B cell (primary cell): ENCODE data around the gene TMEM115. TPM values are rescaled to one million over a fixed set of nuclear protein-coding genes. Genes with fewer than 3 reads are reported as not detected.

Experiments used
- ATAC-seq: fragments of 200-7000 bp; cut with Tn5 transposase; one replicate; pipeline ENCODE4 v1.10.0; 2021; ENCODE audit warnings: low read depth, mild to moderate bottlenecking, moderate number of reproducible peaks, moderate library complexity
- CTCF ChIA-PET: fragments of 350-600 bp; sonication (Branson Sonifier 250); formaldehyde crosslinking; loops from one replicate; lab custom pipeline; 2021; ENCODE audit warnings: antibody characterized with exemption, inconsistent platforms; lab: Charles Lee
- POLR2A ChIA-PET: fragments of 350-600 bp; sonication (Branson Sonifier 250); formaldehyde crosslinking; loops from one replicate; lab custom pipeline; 2021; ENCODE audit warnings: antibody characterized with exemption; lab: Charles Lee
- DNase-seq: peaks from one replicate; pipeline ENCODE4 v3.0.0; 2013
- H2AFZ ChIP-seq: 2 replicates; pipeline ENCODE4 v1.6.1; 2012; ENCODE audit warnings: mild to moderate bottlenecking, low read depth, low read length; ENCODE audit not compliant: insufficient read depth, poor library complexity, severe bottlenecking
- H3K27ac ChIP-seq, 2 donors: 1 replicate in 1 of 2; 2 replicates in 1 of 2; pipeline ENCODE4 v1.5.1; 2012 to 2013; ENCODE audit warnings: low read length in 2 of 2, mild to moderate bottlenecking in 2 of 2, moderate library complexity in 1 of 2
- H3K27me3 ChIP-seq, 4 experiments: fragments of 200-600 bp in 1 of 4; sonication (generic) in 1 of 4; replicated peaks in 1 of 4; 1 replicate in 2 of 4; 2 replicates in 2 of 4; pipeline versions ENCODE4 v1.6.1 to v1.7.0; 2013 to 2016; ENCODE audit warnings: low read length in 3 of 4, mild to moderate bottlenecking in 2 of 4, mixed read lengths in 1 of 4, moderate library complexity in 1 of 4; ENCODE audit not compliant: insufficient read depth in 4 of 4, control insufficient read depth in 3 of 4; ENCODE audit errors: control extremely low read depth in 1 of 4
- H3K36me3 ChIP-seq, 2 experiments: replicated peaks in 1 of 2; 1 replicate in 1 of 2; 2 replicates in 1 of 2; pipeline versions ENCODE4 v1.6.1 to v1.7.1; 2013; ENCODE audit warnings: low read length in 1 of 2; ENCODE audit not compliant: insufficient read depth in 2 of 2, control insufficient read depth in 1 of 2; ENCODE audit errors: control extremely low read depth in 1 of 2, extremely low read depth in 1 of 2
- H3K4me1 ChIP-seq, 2 donors: fragments of 200-600 bp in 1 of 2; sonication (generic) in 1 of 2; 1 replicate in 1 of 2; 2 replicates in 1 of 2; pipeline versions ENCODE4 v1.5.1 to v1.6.1; 2013 to 2017; ENCODE audit warnings: low read length in 2 of 2; ENCODE audit not compliant: control insufficient read depth in 2 of 2, insufficient read depth in 2 of 2
- H3K4me2 ChIP-seq: replicated peaks from 2 replicates; pipeline ENCODE3; 2012; ENCODE audit warnings: mild to moderate bottlenecking, low read depth, low read length; ENCODE audit not compliant: poor library complexity, severe bottlenecking
- H3K4me3 ChIP-seq, 5 experiments: fragments of 200-600 bp in 1 of 5; sonication (generic) in 1 of 5; 1 replicate in 3 of 5; 2 replicates in 2 of 5; pipeline versions ENCODE4 v1.5.1 to v1.7.0; 2011 to 2016; ENCODE audit warnings: low read length in 4 of 5, mild to moderate bottlenecking in 4 of 5, low read depth in 2 of 5, control low read depth in 1 of 5, moderate library complexity in 1 of 5; ENCODE audit not compliant: insufficient read depth in 1 of 5; ENCODE audit errors: control extremely low read depth in 1 of 5, extremely low read depth in 1 of 5
- H3K79me2 ChIP-seq: fragments of 200-600 bp; sonication (generic); one replicate; pipeline ENCODE4 v1.6.0; 2016; ENCODE audit warnings: low read length; ENCODE audit not compliant: control insufficient read depth, insufficient read depth
- H3K9ac ChIP-seq: fragments of 200-600 bp; sonication (generic); 2 replicates; pipeline ENCODE4 v1.6.1; 2017; ENCODE audit warnings: mild to moderate bottlenecking, low read length, moderate library complexity
- H3K9me3 ChIP-seq, 3 donors: one replicate each; pipeline versions ENCODE4 v1.6.1 to v1.7.1; 2013; ENCODE audit warnings: low read length in 2 of 3; ENCODE audit not compliant: control insufficient read depth in 2 of 3, insufficient read depth in 1 of 3; ENCODE audit errors: control extremely low read depth in 1 of 3
- H4K20me1 ChIP-seq: 2 replicates; pipeline ENCODE4 v1.6.0; 2012; ENCODE audit warnings: mild to moderate bottlenecking, low read length; ENCODE audit not compliant: insufficient read depth, control insufficient read depth, poor library complexity, severe bottlenecking
- H3K27ac Mint-ChIP-seq: one replicate; pipeline ENCODE4 v1.8.0; 2021; ENCODE audit warnings: mixed read lengths
- H3K27me3 Mint-ChIP-seq: one replicate; pipeline ENCODE4 v1.8.0; 2021; ENCODE audit warnings: mixed read lengths
- H3K4me1 Mint-ChIP-seq: one replicate; pipeline ENCODE4 v1.8.0; 2021; ENCODE audit warnings: mixed read lengths
- H3K4me3 Mint-ChIP-seq: one replicate; pipeline ENCODE4 v1.8.0; 2021; ENCODE audit warnings: mixed read lengths
- H3K9me3 Mint-ChIP-seq: one replicate; pipeline ENCODE4 v1.8.0; 2022; ENCODE audit warnings: mixed read lengths; ENCODE audit not compliant: insufficient read depth
- CTCF ChIP-seq: fragments of 200-600 bp; IDR thresholded peaks from one replicate; pipeline ENCODE4 v1.8.0; 2022; ENCODE audit warnings: antibody characterized with exemption, mild to moderate bottlenecking
- EZH2 ChIP-seq: IDR thresholded peaks from 2 replicates; pipeline ENCODE4 v1.6.1; 2012; ENCODE audit warnings: borderline replicate concordance, low read depth, mild to moderate bottlenecking, moderate library complexity, low read length; ENCODE audit not compliant: insufficient read depth, poor library complexity, severe bottlenecking
- WGBS: methylation state at CpG from one replicate; pipeline ENCODE4 v1.1.5; 2013; ENCODE audit warnings: missing lambda C conversion rate; ENCODE audit not compliant: insufficient coverage; 5-methylcytosine and 5-hydroxymethylcytosine counted together
- intact Hi-C: fragments of 100-400 bp; cut with micrococcal nuclease; formaldehyde crosslinking; loops from one replicate; pipeline ENCODE4 v1.10.0; 2022
- polyA plus RNA-seq: library from polyadenylated mRNA; depleted of rRNA; stranded (reverse); fragments of >200 nt; gene quantifications from 2 replicates; pipeline ENCODE4 v1.2.3, GENCODE V29; 2012
- total RNA-seq, 2 donors: library from RNA; stranded (reverse); fragments of 120-200 nt in 1 of 2; gene quantifications; 1 replicate in 1 of 2; 2 replicates in 1 of 2; pipeline versions ENCODE4 v1.2.3 to v1.2.4, GENCODE V29; 2013 to 2022

Gene TMEM115
- total and polyA plus RNA-seq, 2 donors (not counting 1 experiment from before 2014, with no cell fraction given), result 19.8 to 27.2 TPM

DNA sequence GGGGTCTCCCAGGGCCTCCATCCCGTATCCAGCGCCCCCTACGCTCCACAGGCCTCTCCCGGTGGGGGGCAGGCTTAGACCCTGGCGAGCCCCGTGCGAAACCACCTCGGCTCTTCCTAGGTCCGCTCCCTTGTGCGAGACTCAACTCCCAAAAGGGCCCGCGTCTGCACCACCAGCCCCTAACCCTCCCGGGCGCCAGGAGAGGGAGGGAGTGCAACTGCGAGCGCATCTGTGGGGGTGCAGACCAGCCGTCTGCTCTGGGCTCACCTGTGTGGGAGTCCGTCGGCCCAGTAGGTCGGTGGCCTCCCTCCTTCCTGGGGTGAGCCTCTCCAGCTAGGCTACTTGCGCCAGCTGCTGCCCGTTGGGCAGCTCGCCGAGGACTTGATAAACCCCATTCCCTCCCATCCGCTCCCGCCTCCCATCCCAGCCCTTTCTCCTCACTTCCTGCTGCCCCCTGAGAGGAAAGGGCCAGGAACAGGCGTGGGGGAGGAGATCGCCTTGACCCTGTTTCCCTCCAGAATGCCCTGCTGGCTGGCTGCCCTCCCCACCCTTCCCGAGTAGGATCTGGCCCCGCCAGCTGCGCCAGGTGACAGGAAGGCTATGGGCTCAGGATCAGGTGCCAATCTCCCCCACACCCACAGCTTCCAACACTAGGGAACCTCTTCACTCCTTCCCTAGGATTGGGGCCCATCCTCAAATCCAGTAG is 36.8 kb downstream of the TMEM115 start, which contains the start of gene HYAL2:
Gene HYAL2, minus strand, starts transcription at position 360 of the 706 bp plus-strand sequence. CDS start 2,256 bp downstream, outside the sequence.
- peaks cover 7% of the 10 kb centered on the region for H4K20me1 ChIP-seq
- no peaks in the 10 kb centered on the region for H3K27me3 ChIP-seq
- WGBS, result 85% methylated on average over 24 of the region's 31 CpGs
- peak within 1 kb of the TSS; percentile 64 to 95 (median 74) for H3K4me3 ChIP-seq
- H3K4me1 Mint-ChIP-seq, result peaks cover 49% of the 10 kb centered on the region
- H3K4me2 ChIP-seq, result peak within 1 kb of the TSS; percentile 95
- H3K9ac ChIP-seq, result peak within 1 kb of the TSS; percentile 96
- ATAC-seq, result no peak
- no peak for TF ChIP-seq CTCF
- TF ChIP-seq EZH2, result no peak
- POLR2A ChIA-PET, result interaction anchor here (2.3 to 2.9 kb wide), 2 partner anchors 14 to 23 kb away, joined by 16 to 24 read pairs; partner anchors contain the start of genes HYAL3 and NAA80
- CTCF ChIA-PET, result interaction anchor here (0.6 to 3.1 kb wide), 7 partner anchors 14 to 220 kb away, joined by 3 to 28 read pairs (median 6); partner anchors contain the start of genes HYAL3 and NAA80
- peak within 1 kb of the TSS; percentile 99 for H2AFZ ChIP-seq
- peak within 1 kb of the TSS; percentile 97 for H3K27ac Mint-ChIP-seq
- no peaks in the 10 kb centered on the region for H3K9me3 Mint-ChIP-seq
- peaks cover 17% of the 10 kb centered on the region for H3K79me2 ChIP-seq
- DNase-seq, result no peak
- intact Hi-C loops, result loop anchor here (5.0 kb wide), 1 partner anchor 85 kb away; the partner anchor contains the start of gene GNAI2
- H3K9me3 ChIP-seq, result peaks cover 0 to 3% (median 0%) of the 10 kb centered on the region in 3 donors
- peak within 1 kb of the TSS; percentile 94 to 96 for H3K27ac ChIP-seq
- peak within 1 kb of the TSS; percentile 87 for H3K4me3 Mint-ChIP-seq
- peaks cover 29 to 56% of the 10 kb centered on the region in 2 donors for H3K4me1 ChIP-seq
- peaks cover 0 to 20% of the 10 kb centered on the region in 2 experiments for H3K36me3 ChIP-seq
- no peaks in the 10 kb centered on the region for H3K27me3 Mint-ChIP-seq
